HG02763 (cell line): ENCODE data around the gene ELP4.
"Not testable (repeated sequence)": the region's sequence is repeated elsewhere in the genome, so short reads cannot be mapped to it uniquely, and the experiment has no call there.

ENCODE experiments used
- ATAC-seq: cut with Tn5 transposase; IDR thresholded peaks from one replicate; pipeline ENCODE4 v1.9.1; 2021; ENCODE audit warnings: mild to moderate bottlenecking, moderate library complexity; ENCODE audit not compliant: unreplicated experiment

Gene ELP4

DNA sequence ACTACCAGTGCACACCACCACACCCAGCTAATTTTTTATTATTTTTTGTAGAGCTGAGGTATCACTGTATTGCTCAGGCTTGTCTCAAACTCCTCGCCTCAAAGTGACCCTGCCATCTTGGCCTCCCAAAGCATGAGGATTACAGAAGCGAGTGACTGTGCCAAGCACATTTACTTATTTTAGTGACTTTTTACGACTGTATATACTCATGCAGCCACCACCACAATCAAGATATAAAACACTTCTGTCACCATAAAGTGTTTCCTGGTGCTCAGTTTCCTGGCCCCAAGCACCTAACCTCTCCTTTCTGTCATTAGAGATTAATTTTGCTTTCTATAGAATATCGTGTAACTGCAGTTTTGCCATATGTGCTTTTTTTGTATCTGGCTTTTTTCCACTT is 25.9 kb downstream of the ELP4 start:
- no peak for ATAC-seq

- no peak for ATAC-seq
Observed at GRCh38 chr11:31542862-31543261, 33.3 kb downstream of the ELP4 start.

DNA sequence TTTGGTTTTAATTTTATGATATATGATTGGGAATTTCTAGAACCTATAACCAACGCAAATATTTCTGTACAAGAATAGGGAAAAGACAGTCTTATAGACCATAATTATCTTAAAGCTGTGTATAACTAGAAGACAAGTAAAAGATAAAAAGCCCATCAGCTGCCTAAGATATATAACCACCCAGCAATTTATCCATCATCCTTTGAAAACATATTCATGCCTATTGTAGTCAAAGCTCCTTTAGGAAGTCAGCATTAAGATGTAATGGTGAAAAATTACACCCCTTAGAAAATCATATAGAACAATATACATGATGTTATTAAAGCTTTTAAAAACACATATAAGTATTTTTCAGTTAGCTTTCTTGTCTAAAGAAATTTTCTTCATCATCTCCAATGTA is 46.4 kb downstream of the ELP4 start:
- no peak for ATAC-seq

DNA sequence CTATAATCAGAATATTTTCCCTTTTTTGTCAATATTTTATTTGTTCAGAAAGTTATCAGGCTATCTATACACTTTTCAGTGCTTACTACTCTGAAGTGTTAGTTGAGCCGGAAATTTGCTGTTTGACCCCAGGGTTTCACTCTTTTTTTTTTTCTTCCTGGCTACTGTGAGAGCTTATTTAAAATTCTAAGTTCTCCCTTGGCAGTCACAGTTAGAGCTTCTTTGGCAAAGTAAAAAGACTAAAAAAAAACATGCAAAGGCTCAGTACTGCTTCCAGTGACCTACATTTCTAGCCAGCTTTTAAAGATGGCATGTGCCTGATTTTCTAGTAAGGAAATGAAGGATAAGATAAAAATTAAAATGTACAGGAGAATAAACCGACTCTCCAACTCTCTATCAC is 48.4 kb downstream of the ELP4 start:
- no peak for ATAC-seq

- no peak for ATAC-seq
Observed at GRCh38 chr11:31560842-31561476, 51.4 kb downstream of the ELP4 start.

DNA sequence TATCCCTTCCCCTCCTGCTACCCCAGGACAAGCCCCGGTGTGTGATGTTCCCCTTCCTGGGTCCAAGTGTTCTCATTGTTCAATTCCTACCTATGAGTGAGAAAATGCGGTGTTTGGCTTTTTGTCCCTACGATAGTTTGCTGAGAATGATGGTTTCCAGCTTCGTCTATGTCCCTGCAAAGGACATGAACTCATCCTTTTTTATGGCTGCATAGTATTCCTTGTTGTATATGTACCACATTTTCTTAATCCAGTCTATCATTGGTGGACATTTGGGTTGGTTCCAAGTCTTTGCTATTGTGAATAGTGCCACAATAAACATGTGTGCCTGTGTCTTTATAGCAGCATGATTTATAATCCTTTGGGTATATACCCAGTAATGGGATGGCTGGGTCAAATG is 55.0 kb downstream of the ELP4 start:
- ATAC-seq, result not testable (repeated sequence)

DNA sequence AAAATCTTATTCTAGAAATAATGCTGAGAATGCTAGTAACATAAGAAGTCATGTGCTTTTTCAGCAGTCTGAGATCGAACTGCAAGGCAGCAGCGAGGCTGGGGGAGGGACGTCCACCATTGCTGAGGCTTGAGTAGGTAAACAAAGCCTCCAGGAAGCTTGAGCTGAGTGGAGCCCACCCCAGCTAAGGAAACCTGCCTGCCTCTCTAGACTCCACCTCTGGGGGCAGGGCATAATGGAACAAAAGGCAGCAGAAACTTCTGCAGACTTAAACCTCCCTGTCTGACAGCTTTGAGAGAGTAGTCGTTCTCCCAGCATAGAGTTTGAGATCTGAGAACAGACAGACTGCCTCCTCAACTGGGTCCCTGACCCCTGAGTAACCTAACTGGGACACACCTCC is 64.6 kb downstream of the ELP4 start:
- ATAC-seq, result not testable (repeated sequence)

DNA sequence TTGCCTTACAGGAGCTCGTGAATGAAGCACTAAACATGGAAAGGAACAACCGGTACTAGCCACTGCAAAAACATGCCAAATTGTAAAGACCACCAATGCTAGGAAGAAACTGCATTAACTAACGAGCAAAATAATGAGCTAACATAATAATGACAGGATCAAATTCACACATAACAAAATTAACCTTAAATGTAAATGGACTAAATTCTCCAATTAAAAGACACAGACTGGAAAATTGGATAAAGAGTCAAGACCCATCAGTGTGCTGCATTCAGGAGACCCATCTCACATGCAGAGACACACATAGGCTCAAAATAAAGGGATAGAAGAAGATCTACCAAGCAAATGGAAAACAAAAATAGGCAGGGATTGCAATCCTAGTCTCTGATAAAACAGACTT is 66.2 kb downstream of the ELP4 start:
- not testable (repeated sequence) for ATAC-seq

DNA sequence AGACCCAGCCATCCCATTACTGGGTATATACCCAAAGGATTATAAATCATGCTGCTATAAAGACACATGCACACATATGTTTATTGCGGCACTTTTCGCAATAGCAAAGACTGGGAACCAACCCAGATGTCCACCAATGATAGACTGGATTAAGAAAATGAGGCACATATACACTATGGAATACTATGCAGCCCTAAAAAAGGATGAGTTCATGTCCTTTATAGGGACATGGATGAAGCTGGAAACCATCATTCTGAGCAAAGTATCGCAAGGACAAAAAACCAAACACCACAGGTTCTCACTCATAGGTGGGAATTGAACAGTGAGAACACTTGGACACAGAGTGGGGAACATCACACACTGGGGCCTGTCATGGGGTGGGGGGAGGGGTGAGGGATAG is 69.8 kb downstream of the ELP4 start:
- ATAC-seq, result not testable (repeated sequence)

DNA sequence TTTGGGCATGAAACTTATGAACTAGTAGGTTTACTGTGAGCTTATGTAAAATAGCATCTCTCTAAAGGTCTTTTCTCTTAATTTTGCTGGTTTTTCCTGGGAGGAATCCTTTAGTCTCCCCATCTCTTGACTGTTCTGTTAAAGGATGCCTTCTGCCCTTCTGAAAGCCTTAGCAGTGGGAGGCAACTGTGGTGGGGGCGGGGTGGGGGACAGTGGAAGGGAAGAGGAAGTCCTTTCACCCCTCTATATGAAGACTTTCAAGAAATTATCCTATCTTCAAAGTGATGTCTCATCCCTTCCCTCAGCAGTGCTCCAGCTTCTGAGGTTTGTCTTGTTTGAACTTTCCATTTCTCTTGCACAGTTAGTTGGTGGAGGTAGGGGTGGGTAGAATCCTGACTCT is 73.1 kb downstream of the ELP4 start:
- no peak for ATAC-seq

DNA sequence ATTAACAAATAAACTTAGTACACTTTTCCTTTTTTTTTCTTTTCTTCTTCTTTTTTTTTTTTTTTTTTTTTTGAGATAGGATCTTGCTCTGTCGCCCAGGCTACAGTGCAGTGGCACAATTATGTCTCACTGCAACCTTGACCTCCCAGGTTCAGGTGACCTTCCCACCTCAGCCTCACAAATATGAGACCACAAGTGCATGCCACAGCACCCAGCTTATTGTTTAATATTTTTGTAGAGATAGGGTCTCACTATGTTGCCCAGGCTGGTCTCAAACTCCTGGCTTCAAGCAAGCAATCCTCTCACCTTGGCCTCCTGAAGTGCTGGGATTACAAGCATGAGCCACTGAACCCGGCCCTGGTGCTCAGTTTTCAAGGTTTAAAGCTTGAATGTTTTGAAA is 88.9 kb downstream of the ELP4 start:
- ATAC-seq, result no peak

GRCh38 chr11:31601635-31602282 is 92.2 kb downstream of the ELP4 start:
- no peak for ATAC-seq

- no peak for ATAC-seq
Observed at GRCh38 chr11:31606893-31607292, 97.3 kb downstream of the ELP4 start.

GRCh38 chr11:31607914-31608313 is 98.3 kb downstream of the ELP4 start:
- ATAC-seq, result no peak

GRCh38 chr11:31608995-31609394 is 99.4 kb downstream of the ELP4 start:
- no peak for ATAC-seq

DNA sequence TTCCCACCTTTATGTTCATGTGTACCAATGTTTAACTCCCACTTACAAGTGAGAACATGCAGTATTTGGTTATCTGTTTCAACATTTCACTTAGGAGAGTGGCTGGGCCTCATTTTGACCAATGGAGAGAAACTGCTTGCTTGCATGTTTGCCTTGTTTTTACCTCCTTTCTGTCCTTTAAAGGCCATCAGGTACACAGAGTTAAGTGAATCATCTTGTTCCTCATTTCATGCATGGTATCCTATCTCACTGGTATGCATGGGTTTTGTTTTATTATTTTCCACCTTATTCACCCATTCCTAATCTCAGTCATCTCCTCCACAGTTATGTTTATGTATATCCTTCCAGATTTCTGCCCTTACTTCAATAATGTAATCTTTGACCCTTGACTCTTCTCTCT is 101.0 kb downstream of the ELP4 start:
- no peak for ATAC-seq

- ATAC-seq, result no peak
Observed at GRCh38 chr11:31617246-31617645, 107.7 kb downstream of the ELP4 start.

GRCh38 chr11:31619980-31620379 is 110.4 kb downstream of the ELP4 start:
- ATAC-seq, result no peak

- no peak for ATAC-seq
Observed at GRCh38 chr11:31620434-31620833, 110.9 kb downstream of the ELP4 start.

- ATAC-seq, result no peak
Observed at GRCh38 chr11:31625868-31626267, 116.3 kb downstream of the ELP4 start.

DNA sequence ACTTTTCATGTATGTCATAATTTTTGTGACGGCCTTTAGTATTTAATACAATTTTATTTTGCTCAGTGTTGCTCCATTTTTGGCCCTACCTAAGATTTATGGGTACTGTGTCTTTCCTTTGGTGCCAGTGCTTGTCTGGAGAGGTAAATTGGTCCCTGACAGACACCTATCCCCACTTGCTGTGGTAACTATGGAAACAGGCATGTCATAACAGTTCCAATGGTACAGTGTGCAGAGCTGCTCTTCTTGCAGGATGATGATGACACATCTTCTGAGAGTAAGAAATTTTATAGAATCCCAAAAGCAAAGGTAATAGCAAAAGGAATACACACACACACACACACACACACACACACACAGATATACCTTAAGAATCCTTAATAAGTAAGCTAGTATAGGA is 118.5 kb downstream of the ELP4 start:
- ATAC-seq, result no peak

DNA sequence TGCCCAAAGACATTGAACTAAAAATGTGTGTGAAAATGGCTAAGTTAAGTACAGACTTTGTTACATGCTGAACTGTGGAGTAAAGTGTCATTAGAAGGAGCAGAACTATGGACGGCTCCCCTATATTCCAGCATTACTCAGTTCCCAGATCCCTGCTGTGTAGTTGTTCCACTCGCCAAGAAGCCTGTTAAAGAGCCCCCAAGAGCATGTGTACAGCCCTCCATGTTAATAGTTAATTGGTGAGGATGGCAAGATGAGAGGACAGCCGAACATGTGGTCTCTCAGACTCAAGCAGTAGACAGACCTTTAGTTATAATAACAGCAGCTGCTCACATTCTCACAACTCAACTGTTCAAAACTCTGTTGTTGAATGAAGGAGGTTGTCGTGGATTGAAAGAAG is 127.4 kb downstream of the ELP4 start:
- no peak for ATAC-seq

- no peak for ATAC-seq
Observed at GRCh38 chr11:31640611-31641010, 131.0 kb downstream of the ELP4 start.
